HepG2 (cell line): Measurements from ENCODE around the gene CAMK1.

Experiments used
- FOXJ3 ChIP-seq: sonication (generic); formaldehyde crosslinking; IDR thresholded peaks from 2 replicates; pipeline ENCODE4 v1.4.0; 2020; ENCODE audit warnings: missing genetic modification reagents, mild to moderate bottlenecking, borderline replicate concordance
- TAF1 ChIP-seq: sonication (generic); formaldehyde crosslinking; IDR thresholded peaks from 2 replicates; pipeline ENCODE4 v1.4.0; 2020; ENCODE audit warnings: missing genetic modification reagents
- ZFP1 ChIP-seq: IDR thresholded peaks from 2 replicates; pipeline ENCODE4 v1.6.1; 2016
- ZNF589 ChIP-seq: sonication (generic); formaldehyde crosslinking; conservative IDR thresholded peaks from 2 replicates; pipeline ENCODE4 v1.8.0; 2022; ENCODE audit warnings: mild to moderate bottlenecking, moderate library complexity, missing genetic modification reagents
- TF ChIP-seq, protein P1 (sequence below), 2 experiments: sonication (generic) in 1 of 2; formaldehyde crosslinking in 1 of 2; IDR thresholded peaks; 2 replicates each; pipeline versions ENCODE4 v1.4.0 to v1.6.1; 2016 to 2020; ENCODE audit warnings: borderline replicate concordance in 1 of 2, low read depth in 1 of 2, mild to moderate bottlenecking in 1 of 2, missing genetic modification reagents in 1 of 2
- TF ChIP-seq, protein P2 (sequence below): sonication (generic); formaldehyde crosslinking; IDR thresholded peaks from 2 replicates; pipeline ENCODE4 v1.5.0; 2020; ENCODE audit warnings: mild to moderate bottlenecking, missing genetic modification reagents, moderate library complexity
- TF ChIP-seq, protein P3 (sequence below): sonication (generic); formaldehyde crosslinking; IDR thresholded peaks from 2 replicates; pipeline ENCODE4 v1.8.1; 2023; ENCODE audit warnings: mild to moderate bottlenecking, missing genetic modification reagents
- TF ChIP-seq, protein P4 (sequence below): sonication (generic); formaldehyde crosslinking; IDR thresholded peaks from 2 replicates; pipeline ENCODE4 v1.8.1; 2023; ENCODE audit warnings: missing genetic modification reagents, mild to moderate bottlenecking, borderline replicate concordance

DNA sequence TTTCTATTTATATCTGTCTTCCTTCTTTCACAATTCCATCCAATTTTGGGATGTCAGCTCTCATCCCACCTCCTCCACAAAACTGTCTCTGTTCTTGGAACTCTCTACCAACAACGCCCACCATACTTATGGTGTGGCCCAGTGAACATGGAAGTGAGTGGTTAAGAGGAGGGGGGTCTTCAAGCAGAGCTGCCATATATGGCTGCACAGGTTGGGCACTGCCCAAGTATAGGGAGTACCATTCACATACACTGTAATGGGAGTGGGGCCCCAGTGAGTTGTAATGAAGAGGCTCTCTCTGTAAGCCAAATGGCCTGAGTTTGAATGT is 7.9 kb upstream of the CAMK1 start:
- no peak for TF ChIP-seq TAF1 (CRISPR knock-in tag)
- TF ChIP-seq ZFP1: no peak
- TF ChIP-seq, protein P1, sequence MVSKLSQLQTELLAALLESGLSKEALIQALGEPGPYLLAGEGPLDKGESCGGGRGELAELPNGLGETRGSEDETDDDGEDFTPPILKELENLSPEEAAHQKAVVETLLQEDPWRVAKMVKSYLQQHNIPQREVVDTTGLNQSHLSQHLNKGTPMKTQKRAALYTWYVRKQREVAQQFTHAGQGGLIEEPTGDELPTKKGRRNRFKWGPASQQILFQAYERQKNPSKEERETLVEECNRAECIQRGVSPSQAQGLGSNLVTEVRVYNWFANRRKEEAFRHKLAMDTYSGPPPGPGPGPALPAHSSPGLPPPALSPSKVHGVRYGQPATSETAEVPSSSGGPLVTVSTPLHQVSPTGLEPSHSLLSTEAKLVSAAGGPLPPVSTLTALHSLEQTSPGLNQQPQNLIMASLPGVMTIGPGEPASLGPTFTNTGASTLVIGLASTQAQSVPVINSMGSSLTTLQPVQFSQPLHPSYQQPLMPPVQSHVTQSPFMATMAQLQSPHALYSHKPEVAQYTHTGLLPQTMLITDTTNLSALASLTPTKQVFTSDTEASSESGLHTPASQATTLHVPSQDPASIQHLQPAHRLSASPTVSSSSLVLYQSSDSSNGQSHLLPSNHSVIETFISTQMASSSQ (IDR thresholded peaks at IDR 0.05; ENCODE audit: low read depth): no peak
- TF ChIP-seq, protein P1 (CRISPR knock-in tag; IDR thresholded peaks at IDR 0.05; ENCODE audit: borderline replicate concordance): no peak
- no peak for TF ChIP-seq FOXJ3 (CRISPR knock-in tag)
- TF ChIP-seq, protein P2, sequence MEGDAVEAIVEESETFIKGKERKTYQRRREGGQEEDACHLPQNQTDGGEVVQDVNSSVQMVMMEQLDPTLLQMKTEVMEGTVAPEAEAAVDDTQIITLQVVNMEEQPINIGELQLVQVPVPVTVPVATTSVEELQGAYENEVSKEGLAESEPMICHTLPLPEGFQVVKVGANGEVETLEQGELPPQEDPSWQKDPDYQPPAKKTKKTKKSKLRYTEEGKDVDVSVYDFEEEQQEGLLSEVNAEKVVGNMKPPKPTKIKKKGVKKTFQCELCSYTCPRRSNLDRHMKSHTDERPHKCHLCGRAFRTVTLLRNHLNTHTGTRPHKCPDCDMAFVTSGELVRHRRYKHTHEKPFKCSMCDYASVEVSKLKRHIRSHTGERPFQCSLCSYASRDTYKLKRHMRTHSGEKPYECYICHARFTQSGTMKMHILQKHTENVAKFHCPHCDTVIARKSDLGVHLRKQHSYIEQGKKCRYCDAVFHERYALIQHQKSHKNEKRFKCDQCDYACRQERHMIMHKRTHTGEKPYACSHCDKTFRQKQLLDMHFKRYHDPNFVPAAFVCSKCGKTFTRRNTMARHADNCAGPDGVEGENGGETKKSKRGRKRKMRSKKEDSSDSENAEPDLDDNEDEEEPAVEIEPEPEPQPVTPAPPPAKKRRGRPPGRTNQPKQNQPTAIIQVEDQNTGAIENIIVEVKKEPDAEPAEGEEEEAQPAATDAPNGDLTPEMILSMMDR (CRISPR knock-in tag): no peak
- no peak for TF ChIP-seq ZNF589
- TF ChIP-seq, protein P3, sequence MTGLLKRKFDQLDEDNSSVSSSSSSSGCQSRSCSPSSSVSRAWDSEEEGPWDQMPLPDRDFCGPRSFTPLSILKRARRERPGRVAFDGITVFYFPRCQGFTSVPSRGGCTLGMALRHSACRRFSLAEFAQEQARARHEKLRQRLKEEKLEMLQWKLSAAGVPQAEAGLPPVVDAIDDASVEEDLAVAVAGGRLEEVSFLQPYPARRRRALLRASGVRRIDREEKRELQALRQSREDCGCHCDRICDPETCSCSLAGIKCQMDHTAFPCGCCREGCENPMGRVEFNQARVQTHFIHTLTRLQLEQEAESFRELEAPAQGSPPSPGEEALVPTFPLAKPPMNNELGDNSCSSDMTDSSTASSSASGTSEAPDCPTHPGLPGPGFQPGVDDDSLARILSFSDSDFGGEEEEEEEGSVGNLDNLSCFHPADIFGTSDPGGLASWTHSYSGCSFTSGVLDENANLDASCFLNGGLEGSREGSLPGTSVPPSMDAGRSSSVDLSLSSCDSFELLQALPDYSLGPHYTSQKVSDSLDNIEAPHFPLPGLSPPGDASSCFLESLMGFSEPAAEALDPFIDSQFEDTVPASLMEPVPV (CRISPR knock-in tag): no peak
- TF ChIP-seq, protein P4, sequence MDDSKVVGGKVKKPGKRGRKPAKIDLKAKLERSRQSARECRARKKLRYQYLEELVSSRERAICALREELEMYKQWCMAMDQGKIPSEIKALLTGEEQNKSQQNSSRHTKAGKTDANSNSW (CRISPR knock-in tag): no peak
